Keratinocyte (primary cell): ENCODE data around the gene WFDC10B.

Experiments used
- EZH2 ChIP-seq: IDR thresholded peaks from one replicate; pipeline ENCODE4 v1.6.1; 2012; ENCODE audit warnings: inconsistent platforms, mild to moderate bottlenecking, low read length, moderate library complexity
- TF ChIP-seq, protein P1 (sequence below), 3 experiments: IDR thresholded peaks in 1 of 3; conservative IDR thresholded peaks in 1 of 3; optimal IDR thresholded peaks in 1 of 3; 2 replicates in 2 of 3; 3 replicates in 1 of 3; pipeline versions ENCODE3 to v1.5.1; 2011; ENCODE audit warnings: low read length in 3 of 3, mild to moderate bottlenecking in 3 of 3, moderate library complexity in 2 of 3, control low read depth in 1 of 3, inconsistent platforms in 1 of 3; ENCODE audit not compliant: insufficient read depth in 2 of 3; ENCODE audit errors: extremely low read depth in 1 of 3

DNA sequence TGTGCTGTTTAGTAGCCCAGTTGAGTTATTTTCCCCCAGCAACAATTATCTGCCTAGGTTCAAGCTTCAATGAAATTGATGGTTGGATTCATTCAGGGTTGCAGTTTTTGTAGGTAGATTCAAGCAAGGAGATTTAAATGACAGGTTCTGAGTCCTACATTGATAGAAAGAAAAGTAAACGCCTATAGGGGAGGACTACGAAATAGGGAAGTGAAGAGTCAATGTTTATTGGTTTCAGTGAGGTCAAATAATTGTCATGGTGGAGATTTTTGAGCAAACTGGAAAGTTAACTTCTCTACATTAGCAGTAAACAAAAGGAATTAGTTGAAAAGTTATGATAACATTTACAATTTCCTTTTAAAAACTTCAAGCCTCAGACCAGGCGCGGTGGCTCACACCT is 3.7 kb downstream of the WFDC10B start:
- TF ChIP-seq, protein P1, sequence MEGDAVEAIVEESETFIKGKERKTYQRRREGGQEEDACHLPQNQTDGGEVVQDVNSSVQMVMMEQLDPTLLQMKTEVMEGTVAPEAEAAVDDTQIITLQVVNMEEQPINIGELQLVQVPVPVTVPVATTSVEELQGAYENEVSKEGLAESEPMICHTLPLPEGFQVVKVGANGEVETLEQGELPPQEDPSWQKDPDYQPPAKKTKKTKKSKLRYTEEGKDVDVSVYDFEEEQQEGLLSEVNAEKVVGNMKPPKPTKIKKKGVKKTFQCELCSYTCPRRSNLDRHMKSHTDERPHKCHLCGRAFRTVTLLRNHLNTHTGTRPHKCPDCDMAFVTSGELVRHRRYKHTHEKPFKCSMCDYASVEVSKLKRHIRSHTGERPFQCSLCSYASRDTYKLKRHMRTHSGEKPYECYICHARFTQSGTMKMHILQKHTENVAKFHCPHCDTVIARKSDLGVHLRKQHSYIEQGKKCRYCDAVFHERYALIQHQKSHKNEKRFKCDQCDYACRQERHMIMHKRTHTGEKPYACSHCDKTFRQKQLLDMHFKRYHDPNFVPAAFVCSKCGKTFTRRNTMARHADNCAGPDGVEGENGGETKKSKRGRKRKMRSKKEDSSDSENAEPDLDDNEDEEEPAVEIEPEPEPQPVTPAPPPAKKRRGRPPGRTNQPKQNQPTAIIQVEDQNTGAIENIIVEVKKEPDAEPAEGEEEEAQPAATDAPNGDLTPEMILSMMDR (optimal IDR thresholded peaks at IDR 0.05 in 1 of 3, IDR thresholded peaks at IDR 0.05 in 1 of 3, conservative IDR thresholded peaks at IDR 0.05 in 1 of 3; ENCODE audit: extremely low read depth in 1 of 3, insufficient read depth in 2 of 3, low read length in 3 of 3) = no peak
- no peak for TF ChIP-seq EZH2
